HL-60 (cell line): Measurements from ENCODE around the gene MREG.

Source experiments
- DNase-seq, 2 experiments: peaks; one replicate each; pipeline ENCODE4 v3.0.0-alpha.2; 2010 to 2020; ENCODE audit warnings: low read depth in 1 of 2, low spot score in 1 of 2
- H3K27ac ChIP-seq: fragments of 250-450 bp; sonication (Bioruptor Pico); replicated peaks from 2 replicates; pipeline ENCODE4 v1.5.1; 2020; ENCODE audit warnings: mild to moderate bottlenecking, moderate library complexity
- H3K27me3 ChIP-seq: fragments of 250-450 bp; sonication (Bioruptor Pico); 2 replicates; pipeline ENCODE4 v1.5.1; 2021; ENCODE audit warnings: mild to moderate bottlenecking, moderate library complexity; ENCODE audit not compliant: insufficient read depth, poor library complexity, severe bottlenecking
- H3K4me3 ChIP-seq: replicated peaks from 2 replicates; pipeline ENCODE4 v1.5.1; 2011; ENCODE audit warnings: mild to moderate bottlenecking, control low read depth, low read length; ENCODE audit not compliant: insufficient read depth
- CTCF ChIP-seq: IDR thresholded peaks from one replicate; pipeline ENCODE4 v1.5.1; 2011; ENCODE audit warnings: low read length, control low read depth, inconsistent platforms; ENCODE audit not compliant: insufficient read depth
- GABPA ChIP-seq: IDR thresholded peaks from 2 replicates; pipeline ENCODE4 v1.6.1; 2012; ENCODE audit warnings: low read depth
- POLR2AphosphoS5 ChIP-seq: IDR thresholded peaks from 2 replicates; pipeline ENCODE4 v1.6.1; 2012; ENCODE audit warnings: low read depth
- REST ChIP-seq: IDR thresholded peaks from 2 replicates; pipeline ENCODE4 v1.6.1; 2012; ENCODE audit warnings: low read depth; ENCODE audit not compliant: insufficient replicate concordance
- SPI1 ChIP-seq: IDR thresholded peaks from 2 replicates; pipeline ENCODE4 v1.6.1; 2012; ENCODE audit warnings: low read depth, mild to moderate bottlenecking, borderline replicate concordance

MREG gene

GRCh38 chr2:216004697-216005283 lies 8.6 kb downstream of the MREG start:
- DNase-seq, result no peak
- Histone ChIP-seq H3K27ac (no peak overlapping the region), H3K27me3 (peaks cover 5% of the 10 kb centered on the region), H3K4me3 (no peak overlapping the region)
- no peak for TF ChIP-seq POLR2AphosphoS5
- TF ChIP-seq REST, result no peak
- TF ChIP-seq CTCF, result no peak
- no peak for TF ChIP-seq GABPA
- no peak for TF ChIP-seq SPI1

GRCh38 chr2:216003876-216004696 lies 9.3 kb downstream of the MREG start:
- DNase-seq, result no peak
- no peak overlapping the region for H3K4me3 ChIP-seq

GRCh38 chr2:216002693-216003092 lies 10.7 kb downstream of the MREG start:
- peaks cover 5% of the 10 kb centered on the region for H3K27me3 ChIP-seq

More at GRCh38 chr2:216003876-216004696, 9.3 kb downstream of the MREG start:
- TF ChIP-seq POLR2AphosphoS5, result no peak
- no peak for TF ChIP-seq REST
- no peak for TF ChIP-seq SPI1
- TF ChIP-seq GABPA, result no peak
- Histone ChIP-seq H3K27ac (no peak overlapping the region), H3K27me3 (peaks cover 5% of the 10 kb centered on the region)

More at GRCh38 chr2:216002693-216003092, 10.7 kb downstream of the MREG start:
- no peak for DNase-seq
- Histone ChIP-seq H3K4me3 (no peak overlapping the region), H3K27ac (no peak overlapping the region)
- TF ChIP-seq POLR2AphosphoS5, result no peak
- TF ChIP-seq SPI1, result no peak
- no peak for TF ChIP-seq CTCF
- TF ChIP-seq GABPA, result no peak
- no peak for TF ChIP-seq REST
